ENCODE results near the gene LZTR1. TPM values are rescaled to one million over a fixed set of nuclear protein-coding genes. Genes with fewer than 3 reads are reported as not detected.
"Not testable (repeated sequence)": the region's sequence is repeated elsewhere in the genome, so short reads cannot be mapped to it uniquely, and the experiment has no call there.

Gene LZTR1
- total and polyA plus RNA-seq, 7 donors: 10.2 to 50.4 (median 31.4) TPM

GRCh38 chr22:21001601-21002325, 19.7 kb downstream of the LZTR1 start, which contains the start of gene THAP7:
THAP7 (minus strand) TSS chr22:21002118; CDS start chr22:21001911, 207 bp downstream.
- Histone ChIP-seq H3K27ac (peak within 1 kb of the TSS; percentile 96 to 99 (median 98)), H3K36me3 (peaks cover 10 to 37% (median 15%) of the 10 kb centered on the region in 4 donors), H3K9me3 (no peaks in the 10 kb centered on the region), H3K27me3 (no peaks in the 10 kb centered on the region), H3K4me1 (peaks cover 0 to 39% (median 34%) of the 10 kb centered on the region in 4 donors), H3K4me3 (peak within 1 kb of the TSS; percentile 52 to 92 (median 76))
- TF ChIP-seq CTCF (IDR thresholded peaks at IDR 0.05) (no peak), EP300 (IDR thresholded peaks at IDR 0.05) (peak in 1 of 4 donors; percentile 64), POLR2A (IDR thresholded peaks at IDR 0.05) (peak; percentile 86 to 88), POLR2AphosphoS5 (IDR thresholded peaks at IDR 0.05) (peak; percentile 92 to 95 (median 94))
- peak; percentile 98 for DNase-seq
- 0% methylated on average over 83 of the region's 83 CpGs for WGBS, 2 donors
- intact Hi-C loops (cut with DNase I): loop anchor here (1.0 to 10.0 kb wide), 6 partner anchors 19 to 143 kb away; partner anchors contain the start of genes CRKL, LRRC74B, LZTR1 and PI4KA

GRCh38 chr22:21003782-21004181, 21.7 kb downstream of the LZTR1 start:
- TF ChIP-seq POLR2AphosphoS5 (IDR thresholded peaks at IDR 0.05) (no peak), CTCF (IDR thresholded peaks at IDR 0.05) (no peak), EP300 (IDR thresholded peaks at IDR 0.05) (no peak), POLR2A (IDR thresholded peaks at IDR 0.05) (no peak)
- no peaks in the 10 kb centered on the region for H3K9me3 ChIP-seq
- intact Hi-C loops (cut with DNase I): loop anchor here (5.0 to 10.0 kb wide), 4 partner anchors 41 to 119 kb away; partner anchors contain the start of genes CRKL and LRRC74B

GRCh38 chr22:21009208-21009607, 27.1 kb downstream of the LZTR1 start:
- 81 to 91% methylated on average over 13 of the region's 13 CpGs for WGBS, 2 donors
- intact Hi-C loops (cut with DNase I): loop anchor here (10.0 kb wide), 2 partner anchors 94 to 124 kb away; partner anchors contain the start of gene CRKL
- H3K27me3 ChIP-seq, H3K4me3 ChIP-seq, H3K4me1 ChIP-seq, H3K9me3 ChIP-seq, DNase-seq, H3K36me3 ChIP-seq, H3K27ac ChIP-seq: not testable (repeated sequence)

More at GRCh38 chr22:21003782-21004181, 21.7 kb downstream of the LZTR1 start:
- Histone ChIP-seq H3K4me1 (peaks cover 0 to 39% (median 34%) of the 10 kb centered on the region in 4 donors), H3K27me3 (no peaks in the 10 kb centered on the region), H3K36me3 (peaks cover 8 to 16% (median 11%) of the 10 kb centered on the region in 4 donors), H3K4me3 (no peak overlapping the region), H3K27ac (peak overlapping the region in 3 of 4 donors; percentile 96 to 99 (median 99))
- WGBS, 2 donors: 34 to 75% methylated on average over 4 of the region's 4 CpGs
- no peak for DNase-seq

- no peaks in the 10 kb centered on the region for H3K36me3 ChIP-seq
- no peak overlapping the region for H3K27ac ChIP-seq
- H3K27me3 ChIP-seq: no peaks in the 10 kb centered on the region
- no peak overlapping the region for H3K4me3 ChIP-seq
- intact Hi-C loops (cut with DNase I): loop anchor here (10.0 kb wide), 2 partner anchors 95 to 125 kb away; partner anchors contain the start of gene CRKL
- no peak for DNase-seq
- H3K9me3 ChIP-seq: no peaks in the 10 kb centered on the region
- WGBS, 2 donors: 47 to 60% methylated on average over 10 of the region's 10 CpGs
- peaks cover 0 to 15% (median 13%) of the 10 kb centered on the region in 4 donors for H3K4me1 ChIP-seq
- TF ChIP-seq EP300 (IDR thresholded peaks at IDR 0.05) (no peak), POLR2A (IDR thresholded peaks at IDR 0.05) (no peak), POLR2AphosphoS5 (IDR thresholded peaks at IDR 0.05) (no peak), CTCF (IDR thresholded peaks at IDR 0.05) (no peak)
These were observed 27.7 kb downstream of the LZTR1 start for GRCh38 chr22:21009638-21010425.

Measured in sigmoid colon (tissue), 7 donors.